Right cardiac atrium (tissue), 5 donors: ENCODE measurements around the gene SEPTIN10. TPM values are rescaled to one million over a fixed set of nuclear protein-coding genes. Genes with fewer than 3 reads are reported as not detected.
A peak's percentile ranks its signal among the peaks of the same experiment; 100 is the strongest.

Source experiments
- ATAC-seq, 2 donors: fragments of 200-7000 bp; cut with Tn5 transposase; one replicate each; pipeline versions ENCODE4 v1.8.0 to v1.9.1; 2020; ENCODE audit warnings: moderate library complexity in 2 of 2, mild to moderate bottlenecking in 1 of 2
- DNase-seq, 3 donors: peaks; one replicate each; pipeline ENCODE4 v3.0.0-alpha.2; 2020
- H3K27ac ChIP-seq: one replicate; pipeline ENCODE4 v1.5.1; 2013; ENCODE audit warnings: mild to moderate bottlenecking, low read length, control low read depth, moderate library complexity
- H3K27me3 ChIP-seq: one replicate; pipeline ENCODE4 v1.6.1; 2013; ENCODE audit not compliant: control insufficient read depth, insufficient read depth
- H3K4me1 ChIP-seq: one replicate; pipeline ENCODE4 v1.6.1; 2013; ENCODE audit warnings: low read length; ENCODE audit not compliant: control insufficient read depth, insufficient read depth
- H3K4me3 ChIP-seq: one replicate; pipeline ENCODE4 v1.5.1; 2013; ENCODE audit warnings: low read length, control low read depth
- H3K9me3 ChIP-seq: one replicate; pipeline ENCODE4 v1.6.1; 2013; ENCODE audit warnings: low read length; ENCODE audit not compliant: control insufficient read depth
- WGBS: extraction: QIAGEN DNeasy Blood & Tissue Kit; methylation state at CpG from one replicate; pipeline ENCODE4 v1.1.7; 2013; 5-methylcytosine and 5-hydroxymethylcytosine counted together
- intact Hi-C, 4 donors: fragments of 100-400 bp; cut with DNase I; formaldehyde crosslinking; loops; one replicate each; pipeline versions ENCODE4 v1.11.0 to v1.14.0; 2022 to 2023
- polyA plus RNA-seq: library from polyadenylated mRNA; stranded (reverse); fragments of 200-250 nt; gene quantifications from one replicate; pipeline ENCODE4 v1.2.3, GENCODE V29; 2013
- total RNA-seq, 4 donors: library from RNA; stranded (reverse); fragmentation: NEBNext Ultra II Directional; extraction: Animal tissue kit (Norgen Biotek cat#: 25700); gene quantifications; one replicate each; pipeline ENCODE4 v1.2.1, GENCODE V29; 2021
- donor health status: healthy with polysubstance abuse.
- donor health status: DM: no; HTN: yes; CAD: no.
- donor health status: DM: no; HTN: no; CAD: no.
- donor health status: DM: no; HTN: yes; CAD: no; lungs with severe emphysema.
- donor health status: DM: yes; HTN: yes; CAD: no.

Gene SEPTIN10
- total and polyA plus RNA-seq, 5 donors, result 27.9 to 63.0 (median 61.4) TPM

- no peak overlapping the region for H3K27ac ChIP-seq
These were observed 1.9 kb upstream of the SEPTIN10 start for GRCh38 chr2:109615637-109616144.

GRCh38 chr2:109614715-109615636 lies 1.2 kb upstream of the SEPTIN10 start:
- intact Hi-C loops, result loop anchor here in 1 of 4 donors (5.0 kb wide), 1 partner anchor 68 kb away; no protein-coding TSS in a partner anchor
- WGBS, result 10% methylated on average over 90 of the region's 90 CpGs
- H3K4me1 ChIP-seq, result peaks cover 7% of the 10 kb centered on the region

More at GRCh38 chr2:109615637-109616144, 1.9 kb upstream of the SEPTIN10 start:
- 68% methylated on average over 24 of the region's 24 CpGs for WGBS
- DNase-seq (no peak), ATAC-seq (no peak)
- Histone ChIP-seq H3K9me3 (no peaks in the 10 kb centered on the region), H3K4me1 (peaks cover 7% of the 10 kb centered on the region), H3K4me3 (no peak overlapping the region), H3K27me3 (no peaks in the 10 kb centered on the region)
- intact Hi-C loops, result no loop called here

DNA sequence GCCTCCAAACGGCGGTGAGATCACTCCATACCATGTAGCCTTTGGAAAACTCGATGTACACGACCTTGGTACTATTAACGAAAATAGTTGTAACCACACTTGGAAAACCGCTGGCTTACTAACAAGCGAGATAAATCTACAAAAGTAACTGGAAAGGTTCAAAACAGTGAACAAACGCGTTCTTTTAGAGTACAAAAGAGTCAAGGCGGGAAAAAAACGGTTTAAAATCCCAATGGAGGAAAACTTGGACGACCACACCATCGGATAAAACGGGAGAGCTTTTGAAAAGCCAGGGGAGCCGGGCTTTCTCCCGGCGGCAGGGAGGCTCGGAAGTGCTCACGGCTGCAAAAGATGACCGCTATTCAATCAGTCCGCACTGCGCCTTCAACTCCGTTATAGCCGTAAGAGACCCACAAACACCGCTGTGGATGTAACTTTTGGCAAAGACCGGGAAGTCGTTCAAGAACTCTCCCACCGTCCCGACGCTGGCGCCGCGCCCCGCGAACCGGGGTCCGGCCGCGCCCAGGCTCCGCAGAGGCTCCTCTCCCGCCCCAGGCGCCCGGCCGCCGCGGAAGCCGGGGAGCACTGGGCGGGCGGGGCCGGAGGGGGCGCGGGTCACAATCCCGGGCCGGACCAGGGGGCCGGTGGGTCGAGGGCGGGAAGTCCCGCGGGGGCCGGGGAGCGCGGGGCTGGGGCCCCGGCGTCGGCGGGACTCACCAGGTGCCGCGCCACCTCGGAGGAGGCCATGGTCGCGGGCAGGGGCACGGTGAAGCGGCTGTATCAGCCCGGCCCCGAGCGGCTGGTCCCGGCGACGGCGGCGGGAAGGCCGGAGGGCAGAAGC lies 465 bp downstream of the SEPTIN10 start:
- intact Hi-C loops, result loop anchor here in 1 of 4 donors (5.0 kb wide), 1 partner anchor 66 kb away; no protein-coding TSS in a partner anchor
- DNase-seq (peak; percentile 81 to 92 (median 91)), ATAC-seq (peak; percentile 59 to 66)
- H3K9me3 ChIP-seq, result no peaks in the 10 kb centered on the region
- WGBS, result under 1% methylated on average over 82 of the region's 82 CpGs
- no peaks in the 10 kb centered on the region for H3K27me3 ChIP-seq
- peak overlapping the region; percentile 79 for H3K4me3 ChIP-seq
- peak overlapping the region; percentile 97 for H3K27ac ChIP-seq
- peaks cover 7% of the 10 kb centered on the region for H3K4me1 ChIP-seq

More at GRCh38 chr2:109614715-109615636, 1.2 kb upstream of the SEPTIN10 start:
- Histone ChIP-seq H3K4me3 (peak overlapping the region; percentile 79), H3K27ac (peak overlapping the region; percentile 79), H3K9me3 (no peaks in the 10 kb centered on the region), H3K27me3 (no peaks in the 10 kb centered on the region)
- ATAC-seq (no peak), DNase-seq (peak; percentile 35 to 73 (median 69))

GRCh38 chr2:109611467-109612095 lies 2.2 kb downstream of the SEPTIN10 start:
- Histone ChIP-seq H3K4me1 (peaks cover 8% of the 10 kb centered on the region), H3K9me3 (no peaks in the 10 kb centered on the region), H3K27me3 (no peaks in the 10 kb centered on the region), H3K4me3 (no peak overlapping the region), H3K27ac (no peak overlapping the region)
- 88% methylated on average over 5 of the region's 5 CpGs for WGBS
- no peak for DNase-seq
- ATAC-seq, result no peak
- intact Hi-C loops, result loop anchor here in 1 of 4 donors (5.0 kb wide), 1 partner anchor 64 kb away; no protein-coding TSS in a partner anchor

DNA sequence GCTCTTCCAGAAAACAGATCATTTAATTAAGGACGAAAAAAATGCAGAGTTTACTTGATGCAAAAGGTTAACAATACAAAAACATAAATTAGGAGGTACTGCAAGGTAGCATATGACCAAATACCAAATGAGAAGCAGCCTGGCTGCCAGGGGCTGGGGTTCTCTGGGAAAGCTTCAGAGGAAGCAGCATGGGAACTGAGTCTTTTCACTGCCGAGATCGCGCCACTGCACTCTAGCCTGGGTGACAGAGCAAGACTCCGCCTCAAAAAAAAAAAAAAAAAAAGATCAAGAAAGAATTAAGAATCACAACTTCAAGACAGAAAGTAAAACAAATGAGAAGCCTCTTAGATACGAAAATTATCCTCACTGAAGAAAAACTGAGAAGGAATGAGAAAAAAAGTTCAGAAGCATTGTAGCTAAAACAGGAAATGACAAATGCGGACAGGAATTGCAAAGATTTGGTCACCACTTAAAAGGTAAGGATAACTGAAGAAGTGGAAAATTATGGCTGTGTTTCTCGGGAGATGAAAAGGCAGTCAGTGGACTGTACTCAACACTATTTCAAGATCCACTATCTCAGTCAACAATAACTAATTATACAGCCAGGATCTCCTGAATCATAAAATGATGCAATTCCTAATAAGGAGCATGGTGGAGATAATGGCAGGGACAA lies 4.3 kb downstream of the SEPTIN10 start:
- no peaks in the 10 kb centered on the region for H3K9me3 ChIP-seq
- H3K4me3 ChIP-seq, result peak overlapping the region; percentile 21
- WGBS, result 40% methylated on average over 8 of the region's 8 CpGs
- no peaks in the 10 kb centered on the region for H3K27me3 ChIP-seq
- H3K4me1 ChIP-seq, result peaks cover 5% of the 10 kb centered on the region
- no peak for ATAC-seq
- no peak overlapping the region for H3K27ac ChIP-seq
- intact Hi-C loops, result loop anchor here in 1 of 4 donors (5.0 kb wide), 1 partner anchor 62 kb away; no protein-coding TSS in a partner anchor
- DNase-seq, result peak in 1 of 3 donors; percentile 59

GRCh38 chr2:109607766-109608165 lies 6.0 kb downstream of the SEPTIN10 start:
- ATAC-seq, result no peak
- no peaks in the 10 kb centered on the region for H3K27me3 ChIP-seq
- H3K9me3 ChIP-seq, result no peaks in the 10 kb centered on the region
- intact Hi-C loops, result no loop called here
- H3K4me1 ChIP-seq, result peaks cover 5% of the 10 kb centered on the region
- DNase-seq, result no peak
- H3K27ac ChIP-seq, result no peak overlapping the region
- no peak overlapping the region for H3K4me3 ChIP-seq
- 86% methylated on average over 2 of the region's 2 CpGs for WGBS

DNA sequence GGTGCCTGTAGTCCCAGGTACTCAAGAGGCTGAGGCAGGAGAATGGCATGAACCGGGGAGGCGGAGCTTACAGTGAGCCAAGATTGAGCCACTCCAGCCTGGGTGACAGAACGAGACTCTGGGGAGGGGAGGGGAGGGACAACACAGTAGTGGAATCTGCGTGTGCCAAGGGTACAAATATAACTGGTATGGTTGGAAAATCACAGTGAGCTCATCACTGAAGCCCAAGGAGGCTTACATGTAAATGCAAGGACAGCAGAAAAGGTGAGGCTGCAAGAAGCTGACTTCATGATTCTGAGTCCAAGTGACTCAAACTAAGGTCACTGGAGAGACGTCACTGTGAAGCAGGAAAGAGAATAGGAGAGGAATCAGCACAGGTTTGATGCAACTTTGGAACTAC lies 9.2 kb downstream of the SEPTIN10 start:
- Histone ChIP-seq H3K27ac (no peak overlapping the region), H3K4me1 (peaks cover 9% of the 10 kb centered on the region), H3K27me3 (no peaks in the 10 kb centered on the region), H3K9me3 (no peaks in the 10 kb centered on the region), H3K4me3 (no peak overlapping the region)
- WGBS, result 76% methylated on average over 5 of the region's 5 CpGs
- intact Hi-C loops, result no loop called here
- ATAC-seq, result no peak
- no peak for DNase-seq

DNA sequence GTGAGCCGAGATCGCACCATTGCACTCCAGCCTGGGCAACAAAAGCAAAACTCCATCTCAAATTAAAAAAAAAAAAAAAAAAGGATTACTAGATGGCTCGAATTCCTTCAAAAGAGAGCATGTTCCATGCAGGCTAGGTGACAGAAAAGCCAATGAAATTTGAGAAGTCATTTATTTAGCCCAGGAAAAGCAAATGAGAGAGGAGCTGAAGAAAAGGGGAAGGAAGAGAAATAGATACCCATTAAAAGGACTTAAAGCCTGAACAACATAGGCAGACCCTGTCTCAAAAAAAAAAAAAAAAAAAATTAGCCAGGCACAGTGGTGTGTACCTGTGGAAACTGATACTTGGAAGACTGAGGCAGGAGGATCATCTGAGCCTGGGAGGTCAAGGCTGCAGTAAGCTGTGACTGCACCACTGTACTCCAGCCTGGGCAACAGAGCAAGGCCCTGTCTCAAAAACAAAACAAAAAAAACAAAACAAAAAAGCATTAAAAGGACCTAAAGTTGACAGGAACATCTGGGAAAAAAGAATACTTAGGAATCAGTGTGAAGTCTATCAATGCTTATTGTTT lies 11.1 kb downstream of the SEPTIN10 start:
- WGBS, result 90% methylated on average over 3 of the region's 3 CpGs
- intact Hi-C loops, result no loop called here
- peaks cover 9% of the 10 kb centered on the region for H3K4me1 ChIP-seq

DNA sequence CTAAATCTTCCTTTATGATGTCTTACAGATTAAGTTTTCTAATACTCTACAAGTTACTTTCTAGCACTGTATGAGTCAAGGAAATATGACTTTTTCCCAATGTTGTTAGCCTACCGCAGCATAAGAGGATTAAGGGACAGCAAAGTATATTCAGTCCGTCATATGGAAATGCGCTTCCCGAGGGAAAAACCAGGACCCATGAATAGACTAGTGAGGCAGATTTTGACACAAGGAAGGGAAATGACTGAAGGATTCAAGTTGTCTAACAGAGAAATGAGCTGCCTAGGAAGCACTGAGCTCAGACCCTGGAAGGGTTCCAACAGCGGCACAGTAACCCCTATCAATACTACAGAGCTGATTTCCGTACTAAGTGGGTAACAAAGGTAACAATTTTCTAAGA lies 12.0 kb downstream of the SEPTIN10 start:
- H3K9me3 ChIP-seq, result no peaks in the 10 kb centered on the region
- intact Hi-C loops, result no loop called here
- WGBS, result 41% methylated on average over 6 of the region's 6 CpGs
- H3K4me1 ChIP-seq, result peaks cover 9% of the 10 kb centered on the region
- no peak overlapping the region for H3K4me3 ChIP-seq
- no peaks in the 10 kb centered on the region for H3K27me3 ChIP-seq
- no peak for ATAC-seq
- H3K27ac ChIP-seq, result no peak overlapping the region
- DNase-seq, result peak in 1 of 3 donors; percentile 65

More for the DNA sequence above, 11.1 kb downstream of the SEPTIN10 start:
- no peak overlapping the region for H3K4me3 ChIP-seq
- H3K27ac ChIP-seq, result no peak overlapping the region
- no peaks in the 10 kb centered on the region for H3K9me3 ChIP-seq
- no peak for ATAC-seq
- no peak for DNase-seq
- H3K27me3 ChIP-seq, result no peaks in the 10 kb centered on the region

- no peak overlapping the region for H3K4me3 ChIP-seq
- 87% methylated on average over 3 of the region's 3 CpGs for WGBS
- intact Hi-C loops, result no loop called here
- no peak for DNase-seq
- no peaks in the 10 kb centered on the region for H3K9me3 ChIP-seq
- H3K27me3 ChIP-seq, result no peaks in the 10 kb centered on the region
- peaks cover 4% of the 10 kb centered on the region for H3K4me1 ChIP-seq
- ATAC-seq, result no peak
- H3K27ac ChIP-seq, result no peak overlapping the region
These were observed 16.5 kb downstream of the SEPTIN10 start for GRCh38 chr2:109597283-109597682.
